ENCODE measurements around the gene ATP6V0E1.
"Not testable (repeated sequence)": the region's sequence is repeated elsewhere in the genome, so short reads cannot be mapped to it uniquely, and the experiment has no call there.

ATP6V0E1 gene

DNA sequence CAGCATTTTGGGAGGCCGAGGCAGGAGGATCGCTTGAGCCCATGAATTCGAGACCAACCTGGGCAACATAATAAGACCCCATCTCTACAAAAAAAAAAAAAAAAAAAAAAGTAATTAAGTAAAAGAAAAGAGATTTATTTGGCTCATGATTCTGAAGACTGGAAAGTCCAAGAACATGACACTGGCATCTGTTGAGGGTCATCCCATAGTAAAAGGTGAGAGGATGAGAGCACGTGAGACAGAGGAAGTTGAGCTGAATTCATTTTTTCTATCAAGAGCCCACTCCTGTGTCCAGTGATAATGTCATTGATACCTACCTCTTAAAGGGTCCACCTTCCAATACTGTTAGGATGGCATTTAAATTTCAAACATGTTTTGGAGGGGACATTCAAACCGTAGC lies 92.4 kb downstream of the ATP6V0E1 start:
- H3K36me3 ChIP-seq (ENCODE audit: control insufficient read depth, insufficient read depth, low read length), result no peaks in the 10 kb centered on the region
- no peaks in the 10 kb centered on the region for H3K27me3 ChIP-seq (ENCODE audit: control insufficient read depth, insufficient read depth, low read length)
- H3K27ac ChIP-seq (ENCODE audit: low read depth, low read length), result no peak overlapping the region
- no peaks in the 10 kb centered on the region for H3K9me3 ChIP-seq (ENCODE audit: control insufficient read depth, insufficient read depth, low read length)
- H3K9ac ChIP-seq (ENCODE audit: low read depth, low read length), result no peak overlapping the region
- no peaks in the 10 kb centered on the region for H3K4me1 ChIP-seq (ENCODE audit: control insufficient read depth, insufficient read depth, low read length)
- no peak overlapping the region for H3K4me3 ChIP-seq (ENCODE audit: low read depth, low read length)

DNA sequence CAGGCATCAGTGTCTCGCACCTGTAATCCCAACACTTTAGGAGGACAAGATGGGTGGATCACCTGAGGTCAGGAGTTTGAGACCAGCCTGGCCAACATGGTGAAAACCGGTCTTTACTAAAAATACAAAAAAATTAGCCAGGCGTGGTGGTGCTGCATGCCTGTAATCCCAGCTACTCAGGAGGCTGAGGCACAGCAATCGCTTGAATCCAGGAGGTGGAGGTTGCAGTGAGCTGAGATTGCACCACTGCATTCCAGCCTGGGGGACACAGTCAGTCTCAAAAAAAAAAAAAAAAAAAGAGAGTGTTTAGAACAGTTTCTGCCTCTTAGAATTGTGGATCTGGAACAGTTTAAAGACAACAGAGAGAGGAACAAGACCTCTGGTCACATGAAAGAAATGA lies 92.9 kb downstream of the ATP6V0E1 start:
- H3K9me3 ChIP-seq (ENCODE audit: control insufficient read depth, insufficient read depth, low read length); H3K27me3 ChIP-seq (ENCODE audit: control insufficient read depth, insufficient read depth, low read length); H3K9ac ChIP-seq (ENCODE audit: low read depth, low read length); H3K4me1 ChIP-seq (ENCODE audit: control insufficient read depth, insufficient read depth, low read length); H3K27ac ChIP-seq (ENCODE audit: low read depth, low read length); H3K4me3 ChIP-seq (ENCODE audit: low read depth, low read length); H3K36me3 ChIP-seq (ENCODE audit: control insufficient read depth, insufficient read depth, low read length): not testable (repeated sequence)

DNA sequence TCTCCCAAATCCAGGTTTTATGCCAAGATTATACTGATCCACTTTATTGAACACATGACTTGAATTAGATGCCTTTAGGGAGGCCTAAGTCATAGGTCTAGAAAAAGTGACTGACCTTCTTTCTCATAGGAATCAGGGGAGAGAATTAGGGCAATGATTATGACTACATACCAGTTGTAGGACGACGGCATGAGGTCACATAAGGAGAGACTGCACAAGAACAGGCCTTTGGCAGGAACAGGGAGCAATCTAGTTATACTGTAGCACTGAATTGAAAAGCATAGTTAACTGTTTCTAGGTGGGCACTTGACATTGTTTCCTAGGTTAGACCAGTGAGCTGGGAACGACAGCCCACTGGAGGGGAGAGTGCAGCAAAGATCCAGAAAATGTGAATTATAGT lies 95.3 kb downstream of the ATP6V0E1 start:
- H3K27me3 ChIP-seq (ENCODE audit: control insufficient read depth, insufficient read depth, low read length), result no peaks in the 10 kb centered on the region
- H3K9ac ChIP-seq (ENCODE audit: low read depth, low read length), result no peak overlapping the region
- no peaks in the 10 kb centered on the region for H3K9me3 ChIP-seq (ENCODE audit: control insufficient read depth, insufficient read depth, low read length)
- H3K36me3 ChIP-seq (ENCODE audit: control insufficient read depth, insufficient read depth, low read length), result no peaks in the 10 kb centered on the region
- no peak overlapping the region for H3K4me3 ChIP-seq (ENCODE audit: low read depth, low read length)
- H3K4me1 ChIP-seq (ENCODE audit: control insufficient read depth, insufficient read depth, low read length), result no peaks in the 10 kb centered on the region
- H3K27ac ChIP-seq (ENCODE audit: low read depth, low read length), result no peak overlapping the region

Data from HUES48 (cell line).